ENCODE measurements around the gene IMPDH2.
A peak's percentile ranks its signal among the peaks of the same experiment; 100 is the strongest.

The IMPDH2 gene

DNA sequence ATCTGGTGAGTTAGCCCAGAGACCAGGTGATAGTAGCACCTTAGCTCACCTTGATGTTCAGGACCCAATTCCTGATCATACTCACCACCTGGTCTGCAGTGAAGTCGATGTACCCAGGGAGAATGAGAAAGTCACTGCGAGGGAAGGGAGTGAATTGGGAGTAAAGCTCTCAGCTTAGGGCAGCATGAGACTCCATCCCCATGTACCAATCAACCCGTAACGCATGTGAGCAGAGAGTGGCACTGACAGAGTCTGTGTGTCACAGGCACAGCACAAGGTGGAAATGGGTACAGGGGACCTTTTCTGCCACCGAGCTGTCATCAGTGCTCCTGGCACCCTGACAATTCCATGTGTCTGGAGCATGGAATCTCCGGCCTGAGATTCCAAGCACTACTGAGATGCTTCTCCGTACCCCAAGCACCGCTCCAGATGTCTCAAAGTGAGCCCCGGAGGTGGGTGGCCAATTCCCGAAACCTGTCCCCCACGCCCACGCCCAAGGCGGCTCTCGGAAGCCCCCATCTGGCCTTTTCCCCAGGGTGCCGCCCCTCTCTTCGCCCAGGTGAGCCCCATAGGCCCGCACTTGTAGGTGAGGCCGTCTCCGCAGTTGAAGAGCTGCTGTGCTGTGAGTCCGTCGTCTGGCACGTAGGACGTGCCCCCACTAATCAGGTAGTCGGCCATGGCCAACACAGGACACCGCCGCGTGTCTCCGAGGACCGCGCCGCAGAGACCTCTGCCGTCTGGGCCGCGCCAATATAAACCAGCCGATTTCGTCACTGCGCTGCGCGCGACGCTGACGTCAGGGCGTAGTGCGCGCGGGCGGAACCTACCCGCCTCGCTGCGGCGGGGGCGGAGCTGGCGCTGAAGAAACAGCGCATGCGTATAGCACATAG is at the start of gene IMPDH2 (continued):
- TF ChIP-seq ZFP69B (tag by site-specific recombination; IDR thresholded peaks at IDR 0.05) (no peak; the same call in 1 of the 2 replicates), ZNF335 (tag by site-specific recombination; conservative IDR thresholded peaks at IDR 0.05) (peak; percentile 82), KLF1 (tag by site-specific recombination; IDR thresholded peaks at IDR 0.05) (peak; percentile 78), SP3 (tag by site-specific recombination; IDR thresholded peaks at IDR 0.05) (peak; percentile 82), ZNF777 (tag by site-specific recombination; IDR thresholded peaks at IDR 0.05; ENCODE audit: borderline replicate concordance) (no peak; the same call in 1 of the 2 replicates), ZNF76 (tag by site-specific recombination; IDR thresholded peaks at IDR 0.05; ENCODE audit: borderline replicate concordance, low read depth) (peak; percentile 38; the same call in 1 of the 2 replicates), ZXDB (tag by site-specific recombination; IDR thresholded peaks at IDR 0.05) (peak; percentile 77), ZNF394 (tag by site-specific recombination; IDR thresholded peaks at IDR 0.05; ENCODE audit: borderline replicate concordance) (peak; percentile 36), KLF10 (tag by site-specific recombination; IDR thresholded peaks at IDR 0.05) (0 out of 2 replicates have a peak, but pooled peaks have one; percentile 38), ZFHX2 (tag by site-specific recombination; conservative IDR thresholded peaks at IDR 0.05) (peak; percentile 91), ZNF843 (tag by site-specific recombination; IDR thresholded peaks at IDR 0.05) (peak; percentile 67; the same call in 1 of the 2 replicates), ZNF623 (tag by site-specific recombination; IDR thresholded peaks at IDR 0.05) (0 out of 2 replicates have a peak, but pooled peaks have one; percentile 7), ZNF24 (tag by site-specific recombination; IDR thresholded peaks at IDR 0.05) (peak; percentile 56; the same call in 1 of the 2 replicates), IKZF3 (tag by site-specific recombination; IDR thresholded peaks at IDR 0.05) (no peak), SP2 (tag by site-specific recombination; IDR thresholded peaks at IDR 0.05) (peak; percentile 80), KLF7 (tag by site-specific recombination; IDR thresholded peaks at IDR 0.05; ENCODE audit: borderline replicate concordance) (0 out of 2 replicates have a peak, but pooled peaks have one; percentile 59), ZNF571 (tag by site-specific recombination; IDR thresholded peaks at IDR 0.05) (no peak), ZNF785 (tag by site-specific recombination; IDR thresholded peaks at IDR 0.05) (0 out of 2 replicates have a peak, but pooled peaks have one; percentile 52)
- TF ChIP-seq, protein P1, sequence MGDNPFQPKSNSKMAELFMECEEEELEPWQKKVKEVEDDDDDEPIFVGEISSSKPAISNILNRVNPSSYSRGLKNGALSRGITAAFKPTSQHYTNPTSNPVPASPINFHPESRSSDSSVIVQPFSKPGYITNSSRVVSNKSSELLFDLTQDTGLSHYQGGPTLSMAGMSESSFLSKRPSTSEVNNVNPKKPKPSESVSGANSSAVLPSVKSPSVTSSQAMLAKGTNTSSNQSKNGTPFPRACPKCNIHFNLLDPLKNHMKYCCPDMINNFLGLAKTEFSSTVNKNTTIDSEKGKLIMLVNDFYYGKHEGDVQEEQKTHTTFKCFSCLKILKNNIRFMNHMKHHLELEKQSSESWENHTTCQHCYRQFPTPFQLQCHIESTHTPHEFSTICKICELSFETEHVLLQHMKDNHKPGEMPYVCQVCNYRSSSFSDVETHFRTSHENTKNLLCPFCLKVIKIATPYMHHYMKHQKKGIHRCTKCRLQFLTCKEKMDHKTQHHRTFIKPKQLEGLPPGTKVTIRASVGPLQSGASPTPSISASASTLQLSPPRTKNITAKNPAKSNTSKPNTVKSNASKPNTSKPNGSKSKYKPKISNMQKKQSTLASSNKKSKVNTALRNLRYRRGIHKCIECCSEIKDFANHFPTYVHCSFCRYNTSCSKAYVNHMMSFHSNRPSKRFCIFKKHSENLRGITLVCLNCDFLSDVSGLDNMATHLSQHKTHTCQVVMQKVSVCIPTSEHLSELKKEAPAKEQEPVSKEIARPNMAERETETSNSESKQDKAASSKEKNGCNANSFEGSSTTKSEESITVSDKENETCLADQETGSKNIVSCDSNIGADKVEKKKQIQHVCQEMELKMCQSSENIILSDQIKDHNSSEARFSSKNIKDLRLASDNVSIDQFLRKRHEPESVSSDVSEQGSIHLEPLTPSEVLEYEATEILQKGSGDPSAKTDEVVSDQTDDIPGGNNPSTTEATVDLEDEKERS (tag by site-specific recombination; IDR thresholded peaks at IDR 0.05) = no peak
- TF ChIP-seq, protein P2, sequence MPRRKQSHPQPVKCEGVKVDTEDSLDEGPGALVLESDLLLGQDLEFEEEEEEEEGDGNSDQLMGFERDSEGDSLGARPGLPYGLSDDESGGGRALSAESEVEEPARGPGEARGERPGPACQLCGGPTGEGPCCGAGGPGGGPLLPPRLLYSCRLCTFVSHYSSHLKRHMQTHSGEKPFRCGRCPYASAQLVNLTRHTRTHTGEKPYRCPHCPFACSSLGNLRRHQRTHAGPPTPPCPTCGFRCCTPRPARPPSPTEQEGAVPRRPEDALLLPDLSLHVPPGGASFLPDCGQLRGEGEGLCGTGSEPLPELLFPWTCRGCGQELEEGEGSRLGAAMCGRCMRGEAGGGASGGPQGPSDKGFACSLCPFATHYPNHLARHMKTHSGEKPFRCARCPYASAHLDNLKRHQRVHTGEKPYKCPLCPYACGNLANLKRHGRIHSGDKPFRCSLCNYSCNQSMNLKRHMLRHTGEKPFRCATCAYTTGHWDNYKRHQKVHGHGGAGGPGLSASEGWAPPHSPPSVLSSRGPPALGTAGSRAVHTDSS (tag by site-specific recombination; IDR thresholded peaks at IDR 0.05) = 0 out of 2 replicates have a peak, but pooled peaks have one; percentile 30
- TF ChIP-seq, protein P3, sequence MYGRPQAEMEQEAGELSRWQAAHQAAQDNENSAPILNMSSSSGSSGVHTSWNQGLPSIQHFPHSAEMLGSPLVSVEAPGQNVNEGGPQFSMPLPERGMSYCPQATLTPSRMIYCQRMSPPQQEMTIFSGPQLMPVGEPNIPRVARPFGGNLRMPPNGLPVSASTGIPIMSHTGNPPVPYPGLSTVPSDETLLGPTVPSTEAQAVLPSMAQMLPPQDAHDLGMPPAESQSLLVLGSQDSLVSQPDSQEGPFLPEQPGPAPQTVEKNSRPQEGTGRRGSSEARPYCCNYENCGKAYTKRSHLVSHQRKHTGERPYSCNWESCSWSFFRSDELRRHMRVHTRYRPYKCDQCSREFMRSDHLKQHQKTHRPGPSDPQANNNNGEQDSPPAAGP (tag by site-specific recombination; IDR thresholded peaks at IDR 0.05) = peak; percentile 61; the same call in 1 of the 2 replicates
- TF ChIP-seq, protein P4, sequence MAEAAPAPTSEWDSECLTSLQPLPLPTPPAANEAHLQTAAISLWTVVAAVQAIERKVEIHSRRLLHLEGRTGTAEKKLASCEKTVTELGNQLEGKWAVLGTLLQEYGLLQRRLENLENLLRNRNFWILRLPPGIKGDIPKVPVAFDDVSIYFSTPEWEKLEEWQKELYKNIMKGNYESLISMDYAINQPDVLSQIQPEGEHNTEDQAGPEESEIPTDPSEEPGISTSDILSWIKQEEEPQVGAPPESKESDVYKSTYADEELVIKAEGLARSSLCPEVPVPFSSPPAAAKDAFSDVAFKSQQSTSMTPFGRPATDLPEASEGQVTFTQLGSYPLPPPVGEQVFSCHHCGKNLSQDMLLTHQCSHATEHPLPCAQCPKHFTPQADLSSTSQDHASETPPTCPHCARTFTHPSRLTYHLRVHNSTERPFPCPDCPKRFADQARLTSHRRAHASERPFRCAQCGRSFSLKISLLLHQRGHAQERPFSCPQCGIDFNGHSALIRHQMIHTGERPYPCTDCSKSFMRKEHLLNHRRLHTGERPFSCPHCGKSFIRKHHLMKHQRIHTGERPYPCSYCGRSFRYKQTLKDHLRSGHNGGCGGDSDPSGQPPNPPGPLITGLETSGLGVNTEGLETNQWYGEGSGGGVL (tag by site-specific recombination; IDR thresholded peaks at IDR 0.05) = peak; percentile 39; the same call in 1 of the 2 replicates
- TF ChIP-seq, protein P5, sequence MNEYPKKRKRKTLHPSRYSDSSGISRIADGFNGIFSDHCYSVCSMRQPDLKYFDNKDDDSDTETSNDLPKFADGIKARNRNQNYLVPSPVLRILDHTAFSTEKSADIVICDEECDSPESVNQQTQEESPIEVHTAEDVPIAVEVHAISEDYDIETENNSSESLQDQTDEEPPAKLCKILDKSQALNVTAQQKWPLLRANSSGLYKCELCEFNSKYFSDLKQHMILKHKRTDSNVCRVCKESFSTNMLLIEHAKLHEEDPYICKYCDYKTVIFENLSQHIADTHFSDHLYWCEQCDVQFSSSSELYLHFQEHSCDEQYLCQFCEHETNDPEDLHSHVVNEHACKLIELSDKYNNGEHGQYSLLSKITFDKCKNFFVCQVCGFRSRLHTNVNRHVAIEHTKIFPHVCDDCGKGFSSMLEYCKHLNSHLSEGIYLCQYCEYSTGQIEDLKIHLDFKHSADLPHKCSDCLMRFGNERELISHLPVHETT (tag by site-specific recombination; IDR thresholded peaks at IDR 0.05) = peak; percentile 57; the same call in 1 of the 2 replicates
- TF ChIP-seq, protein P6, sequence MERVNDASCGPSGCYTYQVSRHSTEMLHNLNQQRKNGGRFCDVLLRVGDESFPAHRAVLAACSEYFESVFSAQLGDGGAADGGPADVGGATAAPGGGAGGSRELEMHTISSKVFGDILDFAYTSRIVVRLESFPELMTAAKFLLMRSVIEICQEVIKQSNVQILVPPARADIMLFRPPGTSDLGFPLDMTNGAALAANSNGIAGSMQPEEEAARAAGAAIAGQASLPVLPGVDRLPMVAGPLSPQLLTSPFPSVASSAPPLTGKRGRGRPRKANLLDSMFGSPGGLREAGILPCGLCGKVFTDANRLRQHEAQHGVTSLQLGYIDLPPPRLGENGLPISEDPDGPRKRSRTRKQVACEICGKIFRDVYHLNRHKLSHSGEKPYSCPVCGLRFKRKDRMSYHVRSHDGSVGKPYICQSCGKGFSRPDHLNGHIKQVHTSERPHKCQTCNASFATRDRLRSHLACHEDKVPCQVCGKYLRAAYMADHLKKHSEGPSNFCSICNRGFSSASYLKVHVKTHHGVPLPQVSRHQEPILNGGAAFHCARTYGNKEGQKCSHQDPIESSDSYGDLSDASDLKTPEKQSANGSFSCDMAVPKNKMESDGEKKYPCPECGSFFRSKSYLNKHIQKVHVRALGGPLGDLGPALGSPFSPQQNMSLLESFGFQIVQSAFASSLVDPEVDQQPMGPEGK (tag by site-specific recombination; IDR thresholded peaks at IDR 0.05) = peak; percentile 77
- TF ChIP-seq, protein P7, sequence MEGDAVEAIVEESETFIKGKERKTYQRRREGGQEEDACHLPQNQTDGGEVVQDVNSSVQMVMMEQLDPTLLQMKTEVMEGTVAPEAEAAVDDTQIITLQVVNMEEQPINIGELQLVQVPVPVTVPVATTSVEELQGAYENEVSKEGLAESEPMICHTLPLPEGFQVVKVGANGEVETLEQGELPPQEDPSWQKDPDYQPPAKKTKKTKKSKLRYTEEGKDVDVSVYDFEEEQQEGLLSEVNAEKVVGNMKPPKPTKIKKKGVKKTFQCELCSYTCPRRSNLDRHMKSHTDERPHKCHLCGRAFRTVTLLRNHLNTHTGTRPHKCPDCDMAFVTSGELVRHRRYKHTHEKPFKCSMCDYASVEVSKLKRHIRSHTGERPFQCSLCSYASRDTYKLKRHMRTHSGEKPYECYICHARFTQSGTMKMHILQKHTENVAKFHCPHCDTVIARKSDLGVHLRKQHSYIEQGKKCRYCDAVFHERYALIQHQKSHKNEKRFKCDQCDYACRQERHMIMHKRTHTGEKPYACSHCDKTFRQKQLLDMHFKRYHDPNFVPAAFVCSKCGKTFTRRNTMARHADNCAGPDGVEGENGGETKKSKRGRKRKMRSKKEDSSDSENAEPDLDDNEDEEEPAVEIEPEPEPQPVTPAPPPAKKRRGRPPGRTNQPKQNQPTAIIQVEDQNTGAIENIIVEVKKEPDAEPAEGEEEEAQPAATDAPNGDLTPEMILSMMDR (tag by site-specific recombination; IDR thresholded peaks at IDR 0.05) = peak; percentile 48

Data from HEK293 (cell line).